ENCODE data around the gene KIAA1671. TPM values are rescaled to one million over a fixed set of nuclear protein-coding genes. Genes with fewer than 3 reads are reported as not detected.

The KIAA1671 gene
- total RNA-seq, 2 experiments from 2014 or later, result 9.4 to 10.6 TPM

GRCh38 chr22:25090225-25090890, 137.8 kb downstream of the KIAA1671 start:
- CTCF ChIA-PET, result no interaction called here
- POLR2A ChIA-PET, result no interaction called here

- ChIA-PET CTCF (no interaction called here), POLR2A (no interaction called here)
Measured at GRCh38 chr22:25091458-25091857, 138.9 kb downstream of the KIAA1671 start.

GRCh38 chr22:25092119-25092518, 139.6 kb downstream of the KIAA1671 start:
- CTCF ChIA-PET, result no interaction called here

GRCh38 chr22:25094579-25094978, 142.1 kb downstream of the KIAA1671 start:
- POLR2A ChIA-PET, result no interaction called here
- CTCF ChIA-PET, result no interaction called here

More at GRCh38 chr22:25092119-25092518, 139.6 kb downstream of the KIAA1671 start:
- POLR2A ChIA-PET, result no interaction called here

GRCh38 chr22:25095869-25096268, 143.4 kb downstream of the KIAA1671 start:
- ChIA-PET CTCF (no interaction called here), POLR2A (no interaction called here)

GRCh38 chr22:25096638-25097405, 144.3 kb downstream of the KIAA1671 start:
- CTCF ChIA-PET, result no interaction called here
- POLR2A ChIA-PET, result no interaction called here

- POLR2A ChIA-PET, result no interaction called here
- CTCF ChIA-PET, result interaction anchor here (0.9 kb wide), 1 partner anchor 13 kb away, joined by 3 read pairs; no protein-coding TSS in a partner anchor
Measured at GRCh38 chr22:25098445-25099081, 146.0 kb downstream of the KIAA1671 start.

- POLR2A ChIA-PET, result no interaction called here
- CTCF ChIA-PET, result interaction anchor here (0.9 kb wide), 1 partner anchor 12 kb away, joined by 3 read pairs; no protein-coding TSS in a partner anchor
Measured at GRCh38 chr22:25099202-25099601, 146.7 kb downstream of the KIAA1671 start.

GRCh38 chr22:25100402-25100801, 147.9 kb downstream of the KIAA1671 start:
- ChIA-PET POLR2A (no interaction called here), CTCF (no interaction called here)

- POLR2A ChIA-PET, result no interaction called here
- CTCF ChIA-PET, result no interaction called here
Measured at GRCh38 chr22:25100948-25101347, 148.4 kb downstream of the KIAA1671 start.

GRCh38 chr22:25101501-25101900, 149.0 kb downstream of the KIAA1671 start:
- POLR2A ChIA-PET, result no interaction called here
- CTCF ChIA-PET, result no interaction called here

- ChIA-PET CTCF (no interaction called here), POLR2A (no interaction called here)
Measured at GRCh38 chr22:25101986-25102385, 149.5 kb downstream of the KIAA1671 start.

GRCh38 chr22:25102722-25103121, 150.2 kb downstream of the KIAA1671 start:
- CTCF ChIA-PET, result no interaction called here
- POLR2A ChIA-PET, result no interaction called here

- CTCF ChIA-PET, result no interaction called here
- POLR2A ChIA-PET, result no interaction called here
Measured at GRCh38 chr22:25104367-25104766, 151.9 kb downstream of the KIAA1671 start.

GRCh38 chr22:25105817-25106650, 153.5 kb downstream of the KIAA1671 start:
- ChIA-PET POLR2A (no interaction called here), CTCF (no interaction called here)

- ChIA-PET POLR2A (no interaction called here), CTCF (interaction anchor here (0.6 to 2.5 kb wide), 11 partner anchors 21 to 92 kb away, joined by 3 to 12 read pairs (median 4); no protein-coding TSS in a partner anchor)
Measured at GRCh38 chr22:25109878-25110595, 157.5 kb downstream of the KIAA1671 start.

GRCh38 chr22:25110596-25110845, 158.0 kb downstream of the KIAA1671 start:
- CTCF ChIA-PET, result interaction anchor here (0.6 to 2.5 kb wide), 11 partner anchors 20 to 92 kb away, joined by 3 to 12 read pairs (median 4); no protein-coding TSS in a partner anchor
- POLR2A ChIA-PET, result no interaction called here

- ChIA-PET CTCF (interaction anchor here (0.6 to 2.5 kb wide), 15 partner anchors 12 to 162 kb away, joined by 3 to 12 read pairs (median 4); no protein-coding TSS in a partner anchor), POLR2A (interaction anchor here (0.7 kb wide), 1 partner anchor 35 kb away, joined by 3 read pairs; no protein-coding TSS in a partner anchor)
Measured at GRCh38 chr22:25110846-25111578, 158.5 kb downstream of the KIAA1671 start.

All from activated CD8-positive, alpha-beta memory T cell treated with anti-CD3 and anti-CD28 coated beads for 36 hours (primary cell).